HG02798 (cell line): Measurements from ENCODE around the gene TNXB.
A peak's percentile ranks its signal among the peaks of the same experiment; 100 is the strongest.

Experiments used
- ATAC-seq: cut with Tn5 transposase; IDR thresholded peaks from one replicate; pipeline ENCODE4 v1.9.1; 2021; ENCODE audit warnings: mild to moderate bottlenecking; ENCODE audit not compliant: unreplicated experiment, poor library complexity

TNXB gene

GRCh38 chr6:32086661-32087573 lies 22.2 kb downstream of the TNXB start:
- ATAC-seq, result peak; percentile 58

- no peak for ATAC-seq
These were observed 23.2 kb downstream of the TNXB start for GRCh38 chr6:32085759-32086459.

GRCh38 chr6:32084780-32085179 lies 24.4 kb downstream of the TNXB start:
- ATAC-seq, result no peak

- ATAC-seq, result no peak
These were observed 25.0 kb downstream of the TNXB start for GRCh38 chr6:32083812-32084768.

GRCh38 chr6:32082935-32083334 lies 26.2 kb downstream of the TNXB start:
- no peak for ATAC-seq

- no peak for ATAC-seq
These were observed 26.7 kb downstream of the TNXB start for GRCh38 chr6:32082478-32082877.

GRCh38 chr6:32081168-32081990 lies 27.8 kb downstream of the TNXB start:
- ATAC-seq, result no peak

- ATAC-seq, result no peak
These were observed 29.4 kb downstream of the TNXB start for GRCh38 chr6:32079566-32080290.

- ATAC-seq, result no peak
These were observed 32.8 kb downstream of the TNXB start for GRCh38 chr6:32076321-32076809.

GRCh38 chr6:32075781-32076180 lies 33.4 kb downstream of the TNXB start:
- no peak for ATAC-seq

GRCh38 chr6:32074996-32075532 lies 34.1 kb downstream of the TNXB start:
- ATAC-seq, result no peak

GRCh38 chr6:32073613-32074012 lies 35.5 kb downstream of the TNXB start:
- no peak for ATAC-seq

- ATAC-seq, result no peak
These were observed 36.0 kb downstream of the TNXB start for GRCh38 chr6:32073101-32073500.

GRCh38 chr6:32070814-32071543 lies 38.2 kb downstream of the TNXB start:
- no peak for ATAC-seq

- ATAC-seq, result no peak
These were observed 39.1 kb downstream of the TNXB start for GRCh38 chr6:32069878-32070515.

- ATAC-seq, result no peak
These were observed 39.7 kb downstream of the TNXB start for GRCh38 chr6:32069460-32069859.

GRCh38 chr6:32068867-32069266 lies 40.3 kb downstream of the TNXB start:
- no peak for ATAC-seq
